ENCODE results near the gene FBXL19.
"Not testable (repeated sequence)": the region's sequence is repeated elsewhere in the genome, so short reads cannot be mapped to it uniquely, and the experiment has no call there.

FBXL19 gene

GRCh38 chr16:30931068-30931650, 7.8 kb downstream of the FBXL19 start:
- Histone ChIP-seq H3K4me3 (ENCODE audit: low read depth, low read length) (no peak overlapping the region), H3K9ac (ENCODE audit: low read length) (no peak overlapping the region), H3K27ac (ENCODE audit: low read depth, low read length) (no peak overlapping the region), H3K4me1 (ENCODE audit: control insufficient read depth, insufficient read depth, low read length) (peaks cover 9% of the 10 kb centered on the region), H3K9me3 (ENCODE audit: control insufficient read depth, insufficient read depth, low read depth, low read length) (no peaks in the 10 kb centered on the region), H3K36me3 (ENCODE audit: control insufficient read depth, insufficient read depth, low read length) (peaks cover 60% of the 10 kb centered on the region), H3K27me3 (ENCODE audit: control insufficient read depth, insufficient read depth, low read length) (no peaks in the 10 kb centered on the region)

GRCh38 chr16:30934827-30935557, 11.6 kb downstream of the FBXL19 start:
- Histone ChIP-seq H3K4me1 (ENCODE audit: control insufficient read depth, insufficient read depth, low read length) (peaks cover 4% of the 10 kb centered on the region; the same call in 1 of the 2 replicates), H3K27ac (ENCODE audit: low read depth, low read length) (no peak overlapping the region), H3K9me3 (ENCODE audit: control insufficient read depth, insufficient read depth, low read depth, low read length) (no peaks in the 10 kb centered on the region), H3K36me3 (ENCODE audit: control insufficient read depth, insufficient read depth, low read length) (peaks cover 52% of the 10 kb centered on the region), H3K27me3 (ENCODE audit: control insufficient read depth, insufficient read depth, low read length) (no peaks in the 10 kb centered on the region), H3K9ac (ENCODE audit: low read length) (no peak overlapping the region), H3K4me3 (ENCODE audit: low read depth, low read length) (no peak overlapping the region)

- peaks cover 44% of the 10 kb centered on the region for H3K36me3 ChIP-seq (ENCODE audit: control insufficient read depth, insufficient read depth, low read length)
- no peak overlapping the region for H3K27ac ChIP-seq (ENCODE audit: low read depth, low read length)
- H3K4me1 ChIP-seq (ENCODE audit: control insufficient read depth, insufficient read depth, low read length): peaks cover 12% of the 10 kb centered on the region
- H3K9ac ChIP-seq (ENCODE audit: low read length): no peak overlapping the region
- no peak overlapping the region for H3K4me3 ChIP-seq (ENCODE audit: low read depth, low read length)
- H3K9me3 ChIP-seq (ENCODE audit: control insufficient read depth, insufficient read depth, low read depth, low read length): no peaks in the 10 kb centered on the region
- no peaks in the 10 kb centered on the region for H3K27me3 ChIP-seq (ENCODE audit: control insufficient read depth, insufficient read depth, low read length)
These were observed 14.3 kb downstream of the FBXL19 start for GRCh38 chr16:30937692-30938091.

GRCh38 chr16:30939571-30939970, 16.2 kb downstream of the FBXL19 start:
- not testable (repeated sequence) for H3K9me3 ChIP-seq (ENCODE audit: control insufficient read depth, insufficient read depth, low read depth, low read length); H3K9ac ChIP-seq (ENCODE audit: low read length); H3K27me3 ChIP-seq (ENCODE audit: control insufficient read depth, insufficient read depth, low read length); H3K4me3 ChIP-seq (ENCODE audit: low read depth, low read length); H3K27ac ChIP-seq (ENCODE audit: low read depth, low read length)
- Histone ChIP-seq H3K36me3 (ENCODE audit: control insufficient read depth, insufficient read depth, low read length) (peaks cover 57% of the 10 kb centered on the region), H3K4me1 (ENCODE audit: control insufficient read depth, insufficient read depth, low read length) (peaks cover 14% of the 10 kb centered on the region)

- Histone ChIP-seq H3K4me3 (ENCODE audit: low read depth, low read length) (peak overlapping the region; percentile 5; the same call in 1 of the 2 replicates), H3K4me1 (ENCODE audit: control insufficient read depth, insufficient read depth, low read length) (peaks cover 14% of the 10 kb centered on the region), H3K27me3 (ENCODE audit: control insufficient read depth, insufficient read depth, low read length) (no peaks in the 10 kb centered on the region), H3K9ac (ENCODE audit: low read length) (peak overlapping the region; percentile 27), H3K9me3 (ENCODE audit: control insufficient read depth, insufficient read depth, low read depth, low read length) (no peaks in the 10 kb centered on the region), H3K36me3 (ENCODE audit: control insufficient read depth, insufficient read depth, low read length) (peaks cover 56% of the 10 kb centered on the region), H3K27ac (ENCODE audit: low read depth, low read length) (no peak overlapping the region)
These were observed 18.4 kb downstream of the FBXL19 start for GRCh38 chr16:30941600-30942425.

GRCh38 chr16:30942426-30942806, 19.0 kb downstream of the FBXL19 start:
- no peaks in the 10 kb centered on the region for H3K27me3 ChIP-seq (ENCODE audit: control insufficient read depth, insufficient read depth, low read length)
- H3K27ac ChIP-seq (ENCODE audit: low read depth, low read length): no peak overlapping the region
- peaks cover 54% of the 10 kb centered on the region for H3K36me3 ChIP-seq (ENCODE audit: control insufficient read depth, insufficient read depth, low read length)
- peaks cover 19% of the 10 kb centered on the region for H3K4me1 ChIP-seq (ENCODE audit: control insufficient read depth, insufficient read depth, low read length)
- no peaks in the 10 kb centered on the region for H3K9me3 ChIP-seq (ENCODE audit: control insufficient read depth, insufficient read depth, low read depth, low read length)
- H3K4me3 ChIP-seq (ENCODE audit: low read depth, low read length): no peak overlapping the region
- peak overlapping the region; percentile 27 for H3K9ac ChIP-seq (ENCODE audit: low read length)

GRCh38 chr16:30944352-30944751, 21.0 kb downstream of the FBXL19 start:
- no peak overlapping the region for H3K27ac ChIP-seq (ENCODE audit: low read depth, low read length)
- H3K4me3 ChIP-seq (ENCODE audit: low read depth, low read length): no peak overlapping the region
- H3K27me3 ChIP-seq (ENCODE audit: control insufficient read depth, insufficient read depth, low read length): no peaks in the 10 kb centered on the region
- H3K36me3 ChIP-seq (ENCODE audit: control insufficient read depth, insufficient read depth, low read length): peaks cover 47% of the 10 kb centered on the region
- H3K9me3 ChIP-seq (ENCODE audit: control insufficient read depth, insufficient read depth, low read depth, low read length): no peaks in the 10 kb centered on the region
- H3K9ac ChIP-seq (ENCODE audit: low read length): no peak overlapping the region
- peaks cover 19% of the 10 kb centered on the region for H3K4me1 ChIP-seq (ENCODE audit: control insufficient read depth, insufficient read depth, low read length)

- Histone ChIP-seq H3K27me3 (ENCODE audit: control insufficient read depth, insufficient read depth, low read length) (no peaks in the 10 kb centered on the region), H3K9me3 (ENCODE audit: control insufficient read depth, insufficient read depth, low read depth, low read length) (no peaks in the 10 kb centered on the region), H3K27ac (ENCODE audit: low read depth, low read length) (no peak overlapping the region), H3K9ac (ENCODE audit: low read length) (peak overlapping the region; percentile 13), H3K36me3 (ENCODE audit: control insufficient read depth, insufficient read depth, low read length) (peaks cover 38% of the 10 kb centered on the region), H3K4me1 (ENCODE audit: control insufficient read depth, insufficient read depth, low read length) (peaks cover 30% of the 10 kb centered on the region), H3K4me3 (ENCODE audit: low read depth, low read length) (no peak overlapping the region)
These were observed 23.5 kb downstream of the FBXL19 start for GRCh38 chr16:30946671-30947540.

- H3K36me3 ChIP-seq (ENCODE audit: control insufficient read depth, insufficient read depth, low read length): peaks cover 33% of the 10 kb centered on the region
- no peaks in the 10 kb centered on the region for H3K27me3 ChIP-seq (ENCODE audit: control insufficient read depth, insufficient read depth, low read length)
- no peaks in the 10 kb centered on the region for H3K9me3 ChIP-seq (ENCODE audit: control insufficient read depth, insufficient read depth, low read depth, low read length)
- H3K9ac ChIP-seq (ENCODE audit: low read length): peak overlapping the region; percentile 70
- H3K4me1 ChIP-seq (ENCODE audit: control insufficient read depth, insufficient read depth, low read length): peaks cover 25% of the 10 kb centered on the region
- H3K27ac ChIP-seq (ENCODE audit: low read depth, low read length): peak overlapping the region; percentile 87
- peak overlapping the region; percentile 69 for H3K4me3 ChIP-seq (ENCODE audit: low read depth, low read length)
These were observed 24.1 kb downstream of the FBXL19 start for GRCh38 chr16:30947541-30947858.

- H3K36me3 ChIP-seq (ENCODE audit: control insufficient read depth, insufficient read depth, low read length): peaks cover 27% of the 10 kb centered on the region
- H3K9ac ChIP-seq (ENCODE audit: low read length): peak overlapping the region; percentile 70
- H3K27me3 ChIP-seq (ENCODE audit: control insufficient read depth, insufficient read depth, low read length): no peaks in the 10 kb centered on the region
- H3K27ac ChIP-seq (ENCODE audit: low read depth, low read length): peak overlapping the region; percentile 87
- H3K4me1 ChIP-seq (ENCODE audit: control insufficient read depth, insufficient read depth, low read length): peaks cover 20% of the 10 kb centered on the region
- peak overlapping the region; percentile 75 for H3K4me3 ChIP-seq (ENCODE audit: low read depth, low read length)
- no peaks in the 10 kb centered on the region for H3K9me3 ChIP-seq (ENCODE audit: control insufficient read depth, insufficient read depth, low read depth, low read length)
These were observed 24.7 kb downstream of the FBXL19 start for GRCh38 chr16:30947859-30948666.
